HCT116 (cell line): ENCODE measurements around the gene ZNF569.

Source experiments
- EZH2 ChIP-seq: fragments of 200-600 bp; sonication (generic); IDR thresholded peaks from 2 replicates; pipeline ENCODE4 v1.6.1; 2017; ENCODE audit warnings: antibody characterized with exemption, mixed run types
- EZH2phosphoT487 ChIP-seq: fragments of 200-600 bp; IDR thresholded peaks from 2 replicates; pipeline ENCODE4 v1.6.1; 2018; ENCODE audit warnings: antibody characterized with exemption, borderline replicate concordance
- POLR2A ChIP-seq: IDR thresholded peaks from 2 replicates; pipeline ENCODE4 v1.7.0; 2011; ENCODE audit warnings: borderline replicate concordance; ENCODE audit not compliant: insufficient read depth, insufficient read length; ENCODE audit errors: extremely low read depth
- POLR2AphosphoS5 ChIP-seq: IDR thresholded peaks from 2 replicates; pipeline ENCODE4 v1.6.1; 2011; ENCODE audit warnings: mild to moderate bottlenecking, low read depth, low read length, moderate library complexity
- SIN3A ChIP-seq: IDR thresholded peaks from 2 replicates; pipeline ENCODE4 v1.6.1; 2012; ENCODE audit warnings: low read depth
- SP1 ChIP-seq: IDR thresholded peaks from 2 replicates; pipeline ENCODE4 v1.6.1; 2012; ENCODE audit warnings: low read depth
- TCF7L2 ChIP-seq: IDR thresholded peaks from 2 replicates; pipeline ENCODE4 v1.7.0; 2011; ENCODE audit warnings: borderline replicate concordance, inconsistent platforms; ENCODE audit not compliant: insufficient read depth, insufficient read length; ENCODE audit errors: extremely low read depth
- ZNF274 ChIP-seq: fragments of 200-500 bp; sonication (Bioruptor generic); IDR thresholded peaks from 2 replicates; pipeline ENCODE4 v1.6.1; 2014; ENCODE audit warnings: mild to moderate bottlenecking, low read depth, low read length, inconsistent platforms
- TF ChIP-seq, protein P1 (sequence below), 3 experiments: fragments of 200-600 bp in 1 of 3; sonication (generic) in 1 of 3; IDR thresholded peaks in 2 of 3; conservative IDR thresholded peaks in 1 of 3; 2 replicates each; pipeline ENCODE4 v1.5.1; 2012 to 2017; ENCODE audit warnings: low read depth in 2 of 3, low read length in 2 of 3, antibody characterized with exemption in 1 of 3, borderline replicate concordance in 1 of 3, control low read depth in 1 of 3, mild to moderate bottlenecking in 1 of 3, mixed read lengths in 1 of 3, mixed run types in 1 of 3, moderate library complexity in 1 of 3; ENCODE audit not compliant: insufficient read depth in 1 of 3
- TF ChIP-seq, protein P2 (sequence below): IDR thresholded peaks from 2 replicates; pipeline ENCODE4 v1.6.1; 2012
- TF ChIP-seq, protein P3 (sequence below): IDR thresholded peaks from 2 replicates; pipeline ENCODE4 v1.6.1; 2012

DNA sequence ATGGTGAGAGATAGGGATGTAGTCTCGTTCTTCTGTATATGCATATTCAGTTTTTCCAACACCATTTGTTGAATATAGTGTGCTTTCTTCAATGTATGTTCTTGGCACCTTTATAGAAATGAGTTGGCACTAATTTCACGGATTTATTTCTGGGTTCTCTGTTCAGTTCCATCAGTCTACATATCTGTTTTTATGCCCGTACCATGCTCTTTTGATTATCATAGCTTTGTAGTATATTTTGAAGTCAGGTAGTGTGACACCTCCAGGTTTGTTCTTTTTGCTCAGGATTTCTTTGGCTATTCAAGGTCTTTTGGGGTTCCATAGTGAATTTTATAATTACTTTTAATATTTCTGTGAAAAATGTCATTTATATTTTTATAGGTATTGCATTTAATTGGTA lies 25.0 kb upstream of the ZNF569 start:
- TF ChIP-seq EZH2, result no peak
- TF ChIP-seq, protein P1, sequence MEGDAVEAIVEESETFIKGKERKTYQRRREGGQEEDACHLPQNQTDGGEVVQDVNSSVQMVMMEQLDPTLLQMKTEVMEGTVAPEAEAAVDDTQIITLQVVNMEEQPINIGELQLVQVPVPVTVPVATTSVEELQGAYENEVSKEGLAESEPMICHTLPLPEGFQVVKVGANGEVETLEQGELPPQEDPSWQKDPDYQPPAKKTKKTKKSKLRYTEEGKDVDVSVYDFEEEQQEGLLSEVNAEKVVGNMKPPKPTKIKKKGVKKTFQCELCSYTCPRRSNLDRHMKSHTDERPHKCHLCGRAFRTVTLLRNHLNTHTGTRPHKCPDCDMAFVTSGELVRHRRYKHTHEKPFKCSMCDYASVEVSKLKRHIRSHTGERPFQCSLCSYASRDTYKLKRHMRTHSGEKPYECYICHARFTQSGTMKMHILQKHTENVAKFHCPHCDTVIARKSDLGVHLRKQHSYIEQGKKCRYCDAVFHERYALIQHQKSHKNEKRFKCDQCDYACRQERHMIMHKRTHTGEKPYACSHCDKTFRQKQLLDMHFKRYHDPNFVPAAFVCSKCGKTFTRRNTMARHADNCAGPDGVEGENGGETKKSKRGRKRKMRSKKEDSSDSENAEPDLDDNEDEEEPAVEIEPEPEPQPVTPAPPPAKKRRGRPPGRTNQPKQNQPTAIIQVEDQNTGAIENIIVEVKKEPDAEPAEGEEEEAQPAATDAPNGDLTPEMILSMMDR (IDR thresholded peaks at IDR 0.05 in 2 of 3, conservative IDR thresholded peaks at IDR 0.05 in 1 of 3; ENCODE audit: borderline replicate concordance in 1 of 3, insufficient read depth in 1 of 3, low read depth in 2 of 3, low read length in 2 of 3), result no peak
- TF ChIP-seq, protein P2, sequence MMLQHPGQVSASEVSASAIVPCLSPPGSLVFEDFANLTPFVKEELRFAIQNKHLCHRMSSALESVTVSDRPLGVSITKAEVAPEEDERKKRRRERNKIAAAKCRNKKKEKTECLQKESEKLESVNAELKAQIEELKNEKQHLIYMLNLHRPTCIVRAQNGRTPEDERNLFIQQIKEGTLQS, result no peak
- no peak for TF ChIP-seq POLR2A
- no peak for TF ChIP-seq EZH2phosphoT487
- TF ChIP-seq SIN3A, result no peak
- TF ChIP-seq ZNF274, result no peak
- TF ChIP-seq POLR2AphosphoS5, result no peak
- TF ChIP-seq, protein P3, sequence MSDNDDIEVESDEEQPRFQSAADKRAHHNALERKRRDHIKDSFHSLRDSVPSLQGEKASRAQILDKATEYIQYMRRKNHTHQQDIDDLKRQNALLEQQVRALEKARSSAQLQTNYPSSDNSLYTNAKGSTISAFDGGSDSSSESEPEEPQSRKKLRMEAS, result no peak
- TF ChIP-seq SP1, result no peak
- TF ChIP-seq TCF7L2, result no peak
